Endodermal cell (in vitro differentiated cells): ENCODE measurements around the gene XXYLT1. TPM values are rescaled to one million over a fixed set of nuclear protein-coding genes. Genes with fewer than 3 reads are reported as not detected.

ENCODE experiments used
- DNase-seq: peaks from one replicate; pipeline ENCODE4 v3.0.0-alpha.2; 2017
- H3K27ac ChIP-seq: 2 replicates; pipeline ENCODE4 v1.5.1; 2013; ENCODE audit warnings: mild to moderate bottlenecking, low read depth, low read length, moderate library complexity
- H3K27me3 ChIP-seq: 2 replicates; pipeline ENCODE4 v1.6.1; 2013; ENCODE audit warnings: mild to moderate bottlenecking, low read length, moderate library complexity; ENCODE audit not compliant: insufficient read depth, control insufficient read depth, poor library complexity, severe bottlenecking
- H3K36me3 ChIP-seq: 2 replicates; pipeline ENCODE4 v1.7.0; 2013; ENCODE audit warnings: mild to moderate bottlenecking, low read length, moderate library complexity; ENCODE audit not compliant: control insufficient read depth, insufficient read depth
- H3K4me1 ChIP-seq: one replicate; pipeline ENCODE4 v1.7.0; 2013; ENCODE audit warnings: low read length; ENCODE audit not compliant: control insufficient read depth, insufficient read depth
- H3K4me3 ChIP-seq: 2 replicates; pipeline ENCODE4 v1.5.1; 2013; ENCODE audit warnings: mild to moderate bottlenecking, low read length, moderate library complexity
- H3K9ac ChIP-seq: 2 replicates; pipeline ENCODE4 v1.6.1; 2013; ENCODE audit warnings: mild to moderate bottlenecking, low read length, moderate library complexity; ENCODE audit not compliant: poor library complexity, severe bottlenecking; ENCODE audit errors: extremely low read depth
- H3K9me3 ChIP-seq: 2 replicates; pipeline ENCODE4 v1.6.1; 2013; ENCODE audit warnings: mild to moderate bottlenecking, low read length, moderate library complexity; ENCODE audit not compliant: control insufficient read depth
- H3K27ac Mint-ChIP-seq: 2 replicates; pipeline ENCODE4 v1.8.0; 2020; ENCODE audit warnings: mixed read lengths
- H3K27me3 Mint-ChIP-seq: 2 replicates; pipeline ENCODE4 v1.8.0; 2021; ENCODE audit warnings: mild to moderate bottlenecking, mixed read lengths; ENCODE audit not compliant: insufficient read depth
- H3K36me3 Mint-ChIP-seq: 2 replicates; pipeline ENCODE4 v1.8.0; 2020; ENCODE audit warnings: low read depth, mixed read lengths
- H3K4me1 Mint-ChIP-seq: 2 replicates; pipeline ENCODE4 v1.8.0; 2020; ENCODE audit warnings: mixed read lengths
- H3K4me3 Mint-ChIP-seq: 2 replicates; pipeline ENCODE4 v1.8.0; 2020; ENCODE audit warnings: mild to moderate bottlenecking, moderate library complexity, mixed read lengths
- H3K9me3 Mint-ChIP-seq: 2 replicates; pipeline ENCODE4 v1.8.0; 2020; ENCODE audit warnings: mild to moderate bottlenecking, mixed read lengths
- CTCF ChIP-seq: fragments of 200-600 bp; sonication (generic); conservative IDR thresholded peaks from 2 replicates; pipeline ENCODE4 v1.5.0; 2021; ENCODE audit warnings: antibody characterized with exemption, mild to moderate bottlenecking
- WGBS, 2 experiments: methylation state at CpG; one replicate each; pipeline versions ENCODE4 v1.1.5 to v1.1.7; 2013; ENCODE audit warnings: missing lambda C conversion rate in 2 of 2, mixed read lengths in 1 of 2; ENCODE audit not compliant: insufficient coverage in 1 of 2, insufficient read length in 1 of 2; 5-methylcytosine and 5-hydroxymethylcytosine counted together
- total RNA-seq, 2 donors: library from RNA; stranded (reverse); fragmentation: NEBNext Ultra II Directional in 1 of 2; extraction: Animal tissue kit (Norgen Biotek cat#: 25700) in 1 of 2; gene quantifications; 2 replicates in 1 of 2; 3 replicates in 1 of 2; pipeline ENCODE4 v1.2.1, GENCODE V29; 2021

Gene XXYLT1
- total RNA-seq, 2 donors from 2014 or later: 35.5 to 38.3 TPM

GRCh38 chr3:195069501-195070251, 201.3 kb downstream of the XXYLT1 start:
- H3K9me3 ChIP-seq: no peaks in the 10 kb centered on the region
- H3K4me3 ChIP-seq: peak overlapping the region; percentile 8
- peaks cover 8% of the 10 kb centered on the region for H3K4me1 ChIP-seq
- H3K27me3 ChIP-seq: no peaks in the 10 kb centered on the region
- H3K27ac ChIP-seq: no peak overlapping the region
- DNase-seq: no peak
- H3K9me3 Mint-ChIP-seq: peaks cover 6% of the 10 kb centered on the region
- H3K36me3 ChIP-seq: peaks cover 22% of the 10 kb centered on the region
- WGBS, 2 experiments: 94 to 96% methylated on average over 21 to 33 of the region's 33 CpGs
- H3K4me1 Mint-ChIP-seq: peaks cover 8% of the 10 kb centered on the region
- peak overlapping the region; percentile 93 for H3K27ac Mint-ChIP-seq
- H3K9ac ChIP-seq: no peak overlapping the region
- TF ChIP-seq CTCF: no peak
- H3K4me3 Mint-ChIP-seq: no peak overlapping the region
- no peaks in the 10 kb centered on the region for H3K27me3 Mint-ChIP-seq
- H3K36me3 Mint-ChIP-seq: peaks cover 38% of the 10 kb centered on the region

GRCh38 chr3:195068084-195069080, 202.6 kb downstream of the XXYLT1 start:
- Histone ChIP-seq H3K9ac (no peak overlapping the region), H3K36me3 (peaks cover 22% of the 10 kb centered on the region), H3K27me3 (no peaks in the 10 kb centered on the region), H3K4me3 (no peak overlapping the region), H3K9me3 (no peaks in the 10 kb centered on the region), H3K4me1 (peaks cover 8% of the 10 kb centered on the region), H3K27ac (no peak overlapping the region)
- Mint-ChIP-seq H3K9me3 (peaks cover 6% of the 10 kb centered on the region), H3K27me3 (no peaks in the 10 kb centered on the region), H3K4me3 (no peak overlapping the region), H3K36me3 (peaks cover 38% of the 10 kb centered on the region), H3K27ac (no peak overlapping the region), H3K4me1 (peaks cover 11% of the 10 kb centered on the region)
- DNase-seq: no peak
- no peak for TF ChIP-seq CTCF
- 95 to 97% methylated on average over 15 to 18 of the region's 18 CpGs for WGBS, 2 experiments

DNA sequence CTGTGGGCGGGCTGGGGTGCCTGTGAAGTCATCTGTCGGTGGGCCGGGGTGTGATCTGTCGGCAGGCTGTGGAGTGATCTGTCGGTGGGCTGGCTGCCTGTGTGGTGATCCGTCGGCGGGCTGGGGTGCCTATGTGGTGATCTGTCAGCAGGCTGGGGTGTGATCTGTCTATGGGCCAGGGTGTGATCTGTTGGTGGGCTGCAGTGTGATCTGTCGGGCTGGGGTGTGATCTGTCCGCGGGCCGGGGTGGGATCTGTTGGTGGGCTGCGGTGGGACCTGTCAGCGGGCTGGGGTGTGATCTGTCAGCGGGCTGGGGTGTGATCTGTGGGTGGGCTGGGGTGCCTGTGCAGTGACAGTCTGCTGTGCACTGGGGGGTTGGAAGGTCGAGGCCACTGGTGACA, 204.5 kb downstream of the XXYLT1 start:
- DNase-seq: no peak
- H3K9me3 ChIP-seq: no peaks in the 10 kb centered on the region
- H3K27ac Mint-ChIP-seq: no peak overlapping the region
- H3K36me3 ChIP-seq: peaks cover 22% of the 10 kb centered on the region
- H3K4me3 ChIP-seq: no peak overlapping the region
- no peaks in the 10 kb centered on the region for H3K27me3 ChIP-seq
- peaks cover 19% of the 10 kb centered on the region for H3K4me1 Mint-ChIP-seq
- H3K9ac ChIP-seq: no peak overlapping the region
- peaks cover 6% of the 10 kb centered on the region for H3K9me3 Mint-ChIP-seq
- no peak for TF ChIP-seq CTCF
- no peak overlapping the region for H3K27ac ChIP-seq
- peaks cover 38% of the 10 kb centered on the region for H3K36me3 Mint-ChIP-seq
- H3K4me3 Mint-ChIP-seq: no peak overlapping the region
- no peaks in the 10 kb centered on the region for H3K27me3 Mint-ChIP-seq
- peaks cover 8% of the 10 kb centered on the region for H3K4me1 ChIP-seq
- 94 to 95% methylated on average over 8 to 16 of the region's 16 CpGs for WGBS, 2 experiments
